Activated CD4-positive, alpha-beta T cell treated with anti-CD3 and anti-CD28 coated beads for 36 hours (primary cell): ENCODE data around the gene CCNB3. TPM values are rescaled to one million over a fixed set of nuclear protein-coding genes. Genes with fewer than 3 reads are reported as not detected.
A peak's percentile ranks its signal among the peaks of the same experiment; 100 is the strongest.
"Not testable (repeated sequence)": the region's sequence is repeated elsewhere in the genome, so short reads cannot be mapped to it uniquely, and the experiment has no call there.

ENCODE experiments used
- ATAC-seq: fragments of 200-7000 bp; cut with Tn5 transposase; one replicate; pipeline ENCODE4 v1.10.0; 2021; ENCODE audit warnings: mild to moderate bottlenecking, moderate library complexity
- CTCF ChIA-PET: fragments of 350-600 bp; sonication (Branson Sonifier 250); formaldehyde crosslinking; loops from one replicate; lab custom pipeline; 2021; ENCODE audit warnings: antibody characterized with exemption; lab: Charles Lee
- POLR2A ChIA-PET: fragments of 350-600 bp; sonication (Branson Sonifier 250); formaldehyde crosslinking; loops from one replicate; lab custom pipeline; 2021; ENCODE audit warnings: antibody characterized with exemption, inconsistent platforms; lab: Charles Lee
- DNase-seq: peaks from one replicate; pipeline ENCODE4 v3.0.0-alpha.2; 2020
- H3K27ac Mint-ChIP-seq: one replicate; pipeline ENCODE4 v1.8.0; 2021; ENCODE audit warnings: mixed read lengths
- H3K27me3 Mint-ChIP-seq: one replicate; pipeline ENCODE4 v1.8.0; 2021; ENCODE audit warnings: mixed read lengths
- H3K36me3 Mint-ChIP-seq: one replicate; pipeline ENCODE4 v1.8.0; 2021; ENCODE audit warnings: low read depth, mixed read lengths
- H3K4me1 Mint-ChIP-seq: one replicate; pipeline ENCODE4 v1.8.0; 2021; ENCODE audit warnings: mixed read lengths
- H3K4me3 Mint-ChIP-seq: one replicate; pipeline ENCODE4 v1.8.0; 2021; ENCODE audit warnings: mild to moderate bottlenecking, moderate library complexity, mixed read lengths
- H3K9me3 Mint-ChIP-seq: one replicate; pipeline ENCODE4 v1.8.0; 2021; ENCODE audit warnings: low read depth, mixed read lengths
- intact Hi-C, 2 experiments: fragments of 100-400 bp; cut with DNase I in 1 of 2; cut with micrococcal nuclease in 1 of 2; formaldehyde crosslinking; loops; one replicate each; pipeline versions ENCODE4 v1.14.2 to v1.15.1; 2022 to 2024; cut with DNase I, micrococcal nuclease
- total RNA-seq, 2 experiments: library from RNA; stranded (reverse); gene quantifications; one replicate each; pipeline ENCODE4 v1.2.3, GENCODE V29; 2021

The CCNB3 gene
- total RNA-seq, 2 experiments from 2014 or later = 0.25 to 0.43 TPM

- no peak for ATAC-seq
These were observed 6.2 kb upstream of the CCNB3 start for GRCh38 chrX:50198348-50198747.

GRCh38 chrX:50200907-50201306 is 3.7 kb upstream of the CCNB3 start, which contains the start of gene AKAP4:
Gene AKAP4, minus strand, starts transcription at chrX:50201007. Its CDS starts 118 bp downstream, at chrX:50200889.
- ChIA-PET CTCF (interaction anchor here (0.6 to 1.0 kb wide), 2 partner anchors 21 to 282 kb away, joined by 3 read pairs; no protein-coding TSS in a partner anchor), POLR2A (no interaction called here)
- Mint-ChIP-seq H3K27ac (no peak within 1 kb of the TSS), H3K4me1 (peaks cover 9% of the 10 kb centered on the region), H3K9me3 (no peaks in the 10 kb centered on the region), H3K27me3 (peaks cover 2% of the 10 kb centered on the region), H3K4me3 (no peak within 1 kb of the TSS), H3K36me3 (no peaks in the 10 kb centered on the region)
- intact Hi-C loops = no loop called here
- DNase-seq = no peak
- ATAC-seq = no peak

More at GRCh38 chrX:50198348-50198747, 6.2 kb upstream of the CCNB3 start:
- no peak for DNase-seq
- Mint-ChIP-seq H3K4me3 (no peak overlapping the region), H3K36me3 (no peaks in the 10 kb centered on the region), H3K9me3 (no peaks in the 10 kb centered on the region), H3K27ac (no peak overlapping the region), H3K27me3 (peaks cover 2% of the 10 kb centered on the region), H3K4me1 (no peaks in the 10 kb centered on the region)
- ChIA-PET CTCF (no interaction called here), POLR2A (interaction anchor here (0.8 kb wide), 1 partner anchor 32 kb away, joined by 3 read pairs; no protein-coding TSS in a partner anchor)
- intact Hi-C loops = no loop called here

- H3K27me3 Mint-ChIP-seq = no peaks in the 10 kb centered on the region
- peaks cover 9% of the 10 kb centered on the region for H3K4me1 Mint-ChIP-seq
- H3K36me3 Mint-ChIP-seq = no peaks in the 10 kb centered on the region
- no peaks in the 10 kb centered on the region for H3K9me3 Mint-ChIP-seq
- H3K27ac Mint-ChIP-seq = no peak overlapping the region
- POLR2A ChIA-PET = no interaction called here
- no peak overlapping the region for H3K4me3 Mint-ChIP-seq
- ATAC-seq (no peak), DNase-seq (no peak)
- intact Hi-C loops = no loop called here
- CTCF ChIA-PET = interaction anchor here (1.6 kb wide), 1 partner anchor 10 kb away, joined by 3 read pairs; no protein-coding TSS in a partner anchor
These were observed 2.0 kb upstream of the CCNB3 start for GRCh38 chrX:50202539-50202938.

- DNase-seq (no peak), ATAC-seq (no peak)
- H3K36me3 Mint-ChIP-seq = no peaks in the 10 kb centered on the region
- H3K9me3 Mint-ChIP-seq = no peaks in the 10 kb centered on the region
- no peaks in the 10 kb centered on the region for H3K27me3 Mint-ChIP-seq
- H3K27ac Mint-ChIP-seq = no peak overlapping the region
- POLR2A ChIA-PET = no interaction called here
- no peak overlapping the region for H3K4me3 Mint-ChIP-seq
- H3K4me1 Mint-ChIP-seq = peaks cover 9% of the 10 kb centered on the region
- intact Hi-C loops = no loop called here
- CTCF ChIA-PET = no interaction called here
These were observed 2.2 kb downstream of the CCNB3 start for GRCh38 chrX:50206753-50207152.

GRCh38 chrX:50211510-50211909 is 6.9 kb downstream of the CCNB3 start:
- H3K4me1 Mint-ChIP-seq = no peaks in the 10 kb centered on the region
- DNase-seq (peak; percentile 8), ATAC-seq (no peak)
- intact Hi-C loops = no loop called here
- H3K27ac Mint-ChIP-seq = no peak overlapping the region
- no peak overlapping the region for H3K4me3 Mint-ChIP-seq
- H3K9me3 Mint-ChIP-seq = no peaks in the 10 kb centered on the region
- CTCF ChIA-PET = interaction anchor here (1.3 kb wide), 1 partner anchor 292 kb away, joined by 4 read pairs; no protein-coding TSS in a partner anchor
- no peaks in the 10 kb centered on the region for H3K36me3 Mint-ChIP-seq
- no peaks in the 10 kb centered on the region for H3K27me3 Mint-ChIP-seq
- POLR2A ChIA-PET = no interaction called here

- ATAC-seq (no peak), DNase-seq (no peak)
- H3K36me3 Mint-ChIP-seq = no peaks in the 10 kb centered on the region
- H3K27me3 Mint-ChIP-seq = no peaks in the 10 kb centered on the region
- no peak overlapping the region for H3K4me3 Mint-ChIP-seq
- CTCF ChIA-PET = interaction anchor here (0.9 kb wide), 1 partner anchor 57 kb away, joined by 4 read pairs; no protein-coding TSS in a partner anchor
- intact Hi-C loops = no loop called here
- no peaks in the 10 kb centered on the region for H3K4me1 Mint-ChIP-seq
- POLR2A ChIA-PET = no interaction called here
- H3K9me3 Mint-ChIP-seq = no peaks in the 10 kb centered on the region
- H3K27ac Mint-ChIP-seq = no peak overlapping the region
These were observed 76.7 kb downstream of the CCNB3 start for GRCh38 chrX:50281253-50281652.

- H3K4me1 Mint-ChIP-seq = no peaks in the 10 kb centered on the region
- no peak for ATAC-seq
- intact Hi-C loops = no loop called here
- H3K9me3 Mint-ChIP-seq = no peaks in the 10 kb centered on the region
- ChIA-PET POLR2A (no interaction called here), CTCF (interaction anchor here (0.8 kb wide), 1 partner anchor 9 kb away, joined by 3 read pairs; no protein-coding TSS in a partner anchor)
- no peak for DNase-seq
- no peaks in the 10 kb centered on the region for H3K36me3 Mint-ChIP-seq
- no peaks in the 10 kb centered on the region for H3K27me3 Mint-ChIP-seq
- no peak overlapping the region for H3K4me3 Mint-ChIP-seq
- H3K27ac Mint-ChIP-seq = no peak overlapping the region
These were observed 122.7 kb downstream of the CCNB3 start for GRCh38 chrX:50327235-50327634.

- intact Hi-C loops, H3K4me3 Mint-ChIP-seq, H3K9me3 Mint-ChIP-seq, CTCF ChIA-PET, H3K36me3 Mint-ChIP-seq, ATAC-seq, H3K27me3 Mint-ChIP-seq, POLR2A ChIA-PET, DNase-seq, H3K27ac Mint-ChIP-seq, H3K4me1 Mint-ChIP-seq: not testable (repeated sequence)
These were observed 128.1 kb downstream of the CCNB3 start for GRCh38 chrX:50332668-50333067.

GRCh38 chrX:50333308-50333707 is 128.7 kb downstream of the CCNB3 start:
- intact Hi-C loops = no loop called here
- no peak overlapping the region for H3K27ac Mint-ChIP-seq
- H3K9me3 Mint-ChIP-seq = no peaks in the 10 kb centered on the region
- CTCF ChIA-PET = no interaction called here
- H3K36me3 Mint-ChIP-seq = no peaks in the 10 kb centered on the region
- no peak for ATAC-seq
- POLR2A ChIA-PET = no interaction called here
- DNase-seq = no peak
- no peaks in the 10 kb centered on the region for H3K4me1 Mint-ChIP-seq
- no peaks in the 10 kb centered on the region for H3K27me3 Mint-ChIP-seq
- H3K4me3 Mint-ChIP-seq = no peak overlapping the region

GRCh38 chrX:50343917-50344316 is 139.4 kb downstream of the CCNB3 start:
- H3K4me3 Mint-ChIP-seq = no peak overlapping the region
- H3K27me3 Mint-ChIP-seq = no peaks in the 10 kb centered on the region
- no peak overlapping the region for H3K27ac Mint-ChIP-seq
- no peaks in the 10 kb centered on the region for H3K36me3 Mint-ChIP-seq
- ChIA-PET CTCF (no interaction called here), POLR2A (no interaction called here)
- intact Hi-C loops = no loop called here
- H3K9me3 Mint-ChIP-seq = no peaks in the 10 kb centered on the region
- ATAC-seq = no peak
- no peak for DNase-seq
- H3K4me1 Mint-ChIP-seq = no peaks in the 10 kb centered on the region

GRCh38 chrX:50372966-50373365 is 168.4 kb downstream of the CCNB3 start:
- CTCF ChIA-PET = no interaction called here
- intact Hi-C loops = no loop called here
- no peak overlapping the region for H3K27ac Mint-ChIP-seq
- ATAC-seq (no peak), DNase-seq (no peak)
- no peaks in the 10 kb centered on the region for H3K4me1 Mint-ChIP-seq
- H3K36me3 Mint-ChIP-seq = no peaks in the 10 kb centered on the region
- H3K9me3 Mint-ChIP-seq = no peaks in the 10 kb centered on the region
- no peak overlapping the region for H3K4me3 Mint-ChIP-seq
- POLR2A ChIA-PET = no interaction called here
- H3K27me3 Mint-ChIP-seq = peaks cover 2% of the 10 kb centered on the region

- CTCF ChIA-PET = no interaction called here
- no peak for ATAC-seq
These were observed 171.1 kb downstream of the CCNB3 start for GRCh38 chrX:50375481-50376267.

More at GRCh38 chrX:50375481-50376267, 171.1 kb downstream of the CCNB3 start:
- intact Hi-C loops = no loop called here
- no peak overlapping the region for H3K4me3 Mint-ChIP-seq
- no peak for DNase-seq
- H3K27ac Mint-ChIP-seq = no peak overlapping the region
- H3K4me1 Mint-ChIP-seq = no peaks in the 10 kb centered on the region
- no peaks in the 10 kb centered on the region for H3K36me3 Mint-ChIP-seq
- no peaks in the 10 kb centered on the region for H3K9me3 Mint-ChIP-seq
- H3K27me3 Mint-ChIP-seq = no peaks in the 10 kb centered on the region
- POLR2A ChIA-PET = no interaction called here
